22Rv1 (cell line): ENCODE measurements around the gene GUCY2C.

Source experiments
- ZFX ChIP-seq: fragments of 450-650 bp; IDR thresholded peaks from 2 replicates; pipeline ENCODE4 v1.6.1; 2017; ENCODE audit warnings: antibody characterized with exemption, borderline replicate concordance
- TF ChIP-seq, protein P1 (sequence below): fragments of 450-650 bp; IDR thresholded peaks from 2 replicates; pipeline ENCODE4 v1.5.1; 2017; ENCODE audit warnings: mild to moderate bottlenecking

DNA sequence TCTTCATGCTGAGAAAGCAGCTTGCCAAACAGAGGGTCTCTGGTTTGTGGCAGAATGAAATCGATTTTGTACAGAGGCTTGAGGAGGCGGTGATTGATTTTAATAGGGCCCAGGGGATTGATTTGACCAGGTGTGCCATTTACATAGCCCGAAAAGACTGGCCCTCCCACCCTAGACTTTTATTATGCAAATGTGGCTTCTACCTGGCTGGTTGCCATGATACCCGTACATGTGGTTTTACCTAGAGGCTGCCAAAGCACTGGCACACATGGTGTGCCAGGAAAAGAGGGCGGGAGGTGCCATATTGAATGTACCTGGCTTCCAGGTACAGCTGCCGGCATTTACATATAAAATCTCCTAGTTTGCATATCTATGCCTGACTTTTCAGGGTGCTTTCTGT is 18.0 kb upstream of the GUCY2C start:
- TF ChIP-seq, protein P1, sequence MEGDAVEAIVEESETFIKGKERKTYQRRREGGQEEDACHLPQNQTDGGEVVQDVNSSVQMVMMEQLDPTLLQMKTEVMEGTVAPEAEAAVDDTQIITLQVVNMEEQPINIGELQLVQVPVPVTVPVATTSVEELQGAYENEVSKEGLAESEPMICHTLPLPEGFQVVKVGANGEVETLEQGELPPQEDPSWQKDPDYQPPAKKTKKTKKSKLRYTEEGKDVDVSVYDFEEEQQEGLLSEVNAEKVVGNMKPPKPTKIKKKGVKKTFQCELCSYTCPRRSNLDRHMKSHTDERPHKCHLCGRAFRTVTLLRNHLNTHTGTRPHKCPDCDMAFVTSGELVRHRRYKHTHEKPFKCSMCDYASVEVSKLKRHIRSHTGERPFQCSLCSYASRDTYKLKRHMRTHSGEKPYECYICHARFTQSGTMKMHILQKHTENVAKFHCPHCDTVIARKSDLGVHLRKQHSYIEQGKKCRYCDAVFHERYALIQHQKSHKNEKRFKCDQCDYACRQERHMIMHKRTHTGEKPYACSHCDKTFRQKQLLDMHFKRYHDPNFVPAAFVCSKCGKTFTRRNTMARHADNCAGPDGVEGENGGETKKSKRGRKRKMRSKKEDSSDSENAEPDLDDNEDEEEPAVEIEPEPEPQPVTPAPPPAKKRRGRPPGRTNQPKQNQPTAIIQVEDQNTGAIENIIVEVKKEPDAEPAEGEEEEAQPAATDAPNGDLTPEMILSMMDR, result no peak
- no peak for TF ChIP-seq ZFX
